Adrenal gland (tissue), 12 donors: Measurements from ENCODE around the gene FNBP1. TPM values are rescaled to one million over a fixed set of nuclear protein-coding genes. Genes with fewer than 3 reads are reported as not detected.
"Not testable (repeated sequence)": the region's sequence is repeated elsewhere in the genome, so short reads cannot be mapped to it uniquely, and the experiment has no call there.

Experiments
- DNase-seq, 7 donors: peaks; one replicate each; pipeline ENCODE4 v3.0.0-alpha.2; 2019 to 2020
- H3K27ac ChIP-seq, 5 donors: fragments of 200-600 bp; sonication (generic) in 4 of 5; 1 replicate in 3 of 5; 2 replicates in 2 of 5; pipeline versions ENCODE4 v1.5.1 to v1.8.0; 2016 to 2020; ENCODE audit warnings: mild to moderate bottlenecking in 1 of 5
- H3K27me3 ChIP-seq: fragments of 200-600 bp; 2 replicates; pipeline ENCODE4 v1.8.0; 2021
- H3K36me3 ChIP-seq, 2 donors: fragments of 200-600 bp; replicated peaks in 1 of 2; 1 replicate in 1 of 2; 2 replicates in 1 of 2; pipeline versions ENCODE4 v1.5.1 to v1.8.0; 2018 to 2022
- H3K4me1 ChIP-seq, 2 donors: fragments of 200-600 bp; replicated peaks in 1 of 2; 1 replicate in 1 of 2; 2 replicates in 1 of 2; pipeline versions ENCODE4 v1.5.1 to v1.8.0; 2018 to 2021
- H3K4me3 ChIP-seq, 4 donors: fragments of 200-600 bp; sonication (generic) in 3 of 4; one replicate each; pipeline ENCODE4 v1.5.1; 2016 to 2018
- H3K9me3 ChIP-seq, 3 donors: fragments of 200-600 bp; sonication (generic) in 1 of 3; replicated peaks in 1 of 3; 1 replicate in 2 of 3; 2 replicates in 1 of 3; pipeline versions ENCODE4 v1.5.1 to v1.8.0; 2016 to 2021
- CTCF ChIP-seq, 6 experiments: fragments of 450-650 bp in 4 of 6; fragments of 200-600 bp in 2 of 6; sonication (generic) in 1 of 6; IDR thresholded peaks; 1 replicate in 5 of 6; 2 replicates in 1 of 6; pipeline versions ENCODE4 v1.5.1 to v1.8.0; 2016 to 2021; ENCODE audit warnings: antibody characterized with exemption in 6 of 6, mild to moderate bottlenecking in 2 of 6, moderate library complexity in 1 of 6
- POLR2A ChIP-seq, 2 donors: fragments of 450-650 bp; IDR thresholded peaks; one replicate each; pipeline ENCODE4 v1.6.1; 2017; ENCODE audit warnings: antibody characterized with exemption in 2 of 2, mild to moderate bottlenecking in 2 of 2, moderate library complexity in 1 of 2
- WGBS, 4 donors: extraction: QIAGEN DNeasy Blood & Tissue Kit in 2 of 4; methylation state at CpG; one replicate each; pipeline versions ENCODE4 v1.1.5 to v1.1.7; 2013 to 2017; 5-methylcytosine and 5-hydroxymethylcytosine counted together
- intact Hi-C, 2 donors: fragments of 100-400 bp; cut with DNase I; formaldehyde crosslinking; loops; one replicate each; pipeline versions ENCODE4 v1.14.1 to v1.15.0; 2022 to 2023
- polyA plus RNA-seq, 3 donors: library from polyadenylated mRNA; stranded (reverse); fragments of 200-250 nt in 2 of 3; fragments of 350-450 nt in 1 of 3; fragmentation: Illumina TruSeq in 1 of 3; extraction: RNeasy Lipid Tissue Mini Kit (QIAGEN cat#74804) in 1 of 3; gene quantifications; one replicate each; pipeline ENCODE4 v1.2.3, GENCODE V29; 2013 to 2014
- total RNA-seq, 9 donors: library from RNA; depleted of rRNA in 4 of 9; stranded (reverse); fragments of >200 nt in 4 of 9; fragments of 120-200 nt in 1 of 9; fragmentation: NEBNext Ultra II Directional in 1 of 9; extraction: Animal tissue kit (Norgen Biotek cat#: 25700) in 1 of 9; gene quantifications; one replicate each; pipeline versions ENCODE4 v1.1.0 to v1.2.4, GENCODE V29; 2013 to 2023
- donor health status: healthy with polysubstance abuse.
- donor health status: Bipolar disorder and iron deficiency.
- donor health status: DM: yes; HTN: yes; CAD: no.
- donor health status: DM: no; HTN: no; CAD: no.
- donor health status: DM: no; HTN: no; CAD: no.
- donor health status: DM: yes; HTN: yes; CAD: no.

Gene FNBP1
- total and polyA plus RNA-seq, 12 donors = 15.3 to 40.4 (median 24.0) TPM

- Histone ChIP-seq H3K9me3 (peaks cover 0 to 6% (median 0%) of the 10 kb centered on the region in 3 donors), H3K4me3 (no peak overlapping the region), H3K36me3 (no peaks in the 10 kb centered on the region), H3K27ac (peak overlapping the region in 3 of 5 donors; percentile 47 to 61 (median 53)), H3K4me1 (peaks cover 16 to 43% of the 10 kb centered on the region in 2 donors), H3K27me3 (no peaks in the 10 kb centered on the region)
- DNase-seq = no peak
- TF ChIP-seq POLR2A (IDR thresholded peaks at IDR 0.05) = no peak
- TF ChIP-seq CTCF (IDR thresholded peaks at IDR 0.05) = no peak
- 21 to 49% (median 33%) methylated on average over 2 of the region's 2 CpGs for WGBS, 4 donors
- intact Hi-C loops = no loop called here
These were observed 104.6 kb downstream of the FNBP1 start for GRCh38 chr9:129938291-129938979.

- 83 to 89% (median 87%) methylated on average over 5 of the region's 5 CpGs for WGBS, 4 donors
- H3K36me3 ChIP-seq, H3K4me3 ChIP-seq, intact Hi-C loops, DNase-seq, H3K27me3 ChIP-seq, H3K9me3 ChIP-seq: not testable (repeated sequence)
- Histone ChIP-seq H3K4me1 (peaks cover 16 to 48% of the 10 kb centered on the region in 2 donors), H3K27ac (peak overlapping the region in 2 of 5 donors; percentile 53 to 59)
These were observed 105.1 kb downstream of the FNBP1 start for GRCh38 chr9:129937879-129938278.

- Histone ChIP-seq H3K27ac (no peak overlapping the region), H3K27me3 (no peaks in the 10 kb centered on the region), H3K4me1 (peaks cover 16 to 55% of the 10 kb centered on the region in 2 donors), H3K9me3 (no peaks in the 10 kb centered on the region), H3K36me3 (no peaks in the 10 kb centered on the region), H3K4me3 (no peak overlapping the region)
- intact Hi-C loops = no loop called here
- no peak for DNase-seq
- TF ChIP-seq POLR2A (IDR thresholded peaks at IDR 0.05) (no peak), CTCF (IDR thresholded peaks at IDR 0.05) (no peak)
- WGBS, 4 donors = 71 to 84% (median 73%) methylated on average over 5 of the region's 5 CpGs
These were observed 106.8 kb downstream of the FNBP1 start for GRCh38 chr9:129936222-129936621.

GRCh38 chr9:129934780-129935179 lies 108.2 kb downstream of the FNBP1 start:
- peak in 1 of 7 donors; percentile 60 for DNase-seq
- 56 to 77% (median 64%) methylated on average over 5 of the region's 5 CpGs for WGBS, 4 donors
- H3K4me3 ChIP-seq = no peak overlapping the region
- intact Hi-C loops = no loop called here
- no peaks in the 10 kb centered on the region for H3K9me3 ChIP-seq
- H3K36me3 ChIP-seq = no peaks in the 10 kb centered on the region
- H3K27ac ChIP-seq = peak overlapping the region in 2 of 5 donors; percentile 60 to 71
- peaks cover 16 to 65% of the 10 kb centered on the region in 2 donors for H3K4me1 ChIP-seq
- TF ChIP-seq POLR2A (IDR thresholded peaks at IDR 0.05) = no peak
- no peak for TF ChIP-seq CTCF (IDR thresholded peaks at IDR 0.05)
- H3K27me3 ChIP-seq = no peaks in the 10 kb centered on the region
